GM19372 (cell line): ENCODE data around the gene CLMP.
"Not testable (repeated sequence)": the region's sequence is repeated elsewhere in the genome, so short reads cannot be mapped to it uniquely, and the experiment has no call there.

Experiments used
- ATAC-seq: cut with Tn5 transposase; IDR thresholded peaks from one replicate; pipeline ENCODE4 v1.9.1; 2021; ENCODE audit warnings: mild to moderate bottlenecking, low read depth, moderate library complexity; ENCODE audit not compliant: unreplicated experiment

The CLMP gene

GRCh38 chr11:123061403-123062157 lies 133.5 kb downstream of the CLMP start, which contains the start of gene HSPA8:
Gene HSPA8 (minus strand): TSS chr11:123062136. CDS start chr11:123061324, 812 bp downstream.
- ATAC-seq: peak; percentile 1

- ATAC-seq: no peak
Observed at GRCh38 chr11:123060277-123061000, 134.6 kb downstream of the CLMP start.

GRCh38 chr11:123059041-123059920 lies 135.8 kb downstream of the CLMP start:
- not testable (repeated sequence) for ATAC-seq

GRCh38 chr11:123057661-123058305 lies 137.3 kb downstream of the CLMP start:
- ATAC-seq: no peak

- no peak for ATAC-seq
Observed at GRCh38 chr11:123056835-123057491, 138.1 kb downstream of the CLMP start.

GRCh38 chr11:123055191-123055901 lies 139.7 kb downstream of the CLMP start:
- ATAC-seq: no peak

- peak; percentile 73 for ATAC-seq
Observed at GRCh38 chr11:123054301-123055065, 140.6 kb downstream of the CLMP start.

- no peak for ATAC-seq
Observed at GRCh38 chr11:123052901-123053721, 141.9 kb downstream of the CLMP start.

- no peak for ATAC-seq
Observed at GRCh38 chr11:123051634-123052033, 143.4 kb downstream of the CLMP start.

- ATAC-seq: no peak
Observed at GRCh38 chr11:123051146-123051545, 143.9 kb downstream of the CLMP start.

GRCh38 chr11:123047947-123048293 lies 147.1 kb downstream of the CLMP start:
- no peak for ATAC-seq

GRCh38 chr11:123047266-123047946 lies 147.6 kb downstream of the CLMP start:
- no peak for ATAC-seq

- no peak for ATAC-seq
Observed at GRCh38 chr11:123046473-123047259, 148.4 kb downstream of the CLMP start.

GRCh38 chr11:123045101-123045500 lies 149.9 kb downstream of the CLMP start:
- ATAC-seq: no peak

- no peak for ATAC-seq
Observed at GRCh38 chr11:123041185-123041584, 153.9 kb downstream of the CLMP start.

- no peak for ATAC-seq
Observed at GRCh38 chr11:123040111-123040432, 155.0 kb downstream of the CLMP start.

GRCh38 chr11:123035831-123036230 lies 159.2 kb downstream of the CLMP start:
- no peak for ATAC-seq
